AG08396 (cell line): Measurements from ENCODE around the gene DCTN1.

ENCODE experiments used
- DNase-seq: peaks from one replicate; pipeline ENCODE4 v3.0.0; 2012; ENCODE audit warnings: low spot score, mixed read lengths

DCTN1 gene

DNA sequence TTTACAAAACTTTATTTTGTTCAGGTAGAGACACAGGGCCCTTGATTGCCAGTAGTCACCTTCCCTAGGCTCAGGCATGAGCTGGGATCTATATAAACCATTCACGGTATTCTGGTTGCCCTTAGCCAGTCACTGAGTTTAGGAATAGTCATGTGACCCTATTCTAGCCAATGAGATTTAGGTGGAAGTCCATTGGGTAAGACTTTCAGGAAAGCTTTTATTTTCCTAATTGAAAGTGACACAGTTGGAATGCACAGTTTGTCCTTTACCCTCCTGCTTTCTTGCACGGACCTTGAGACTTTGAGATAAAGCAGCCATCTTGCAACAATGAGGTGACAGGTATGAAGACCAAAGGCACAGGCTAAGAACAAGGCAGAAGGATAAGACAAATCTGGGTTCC, 58.4 kb downstream of the DCTN1 start:
- DNase-seq, result no peak

DNA sequence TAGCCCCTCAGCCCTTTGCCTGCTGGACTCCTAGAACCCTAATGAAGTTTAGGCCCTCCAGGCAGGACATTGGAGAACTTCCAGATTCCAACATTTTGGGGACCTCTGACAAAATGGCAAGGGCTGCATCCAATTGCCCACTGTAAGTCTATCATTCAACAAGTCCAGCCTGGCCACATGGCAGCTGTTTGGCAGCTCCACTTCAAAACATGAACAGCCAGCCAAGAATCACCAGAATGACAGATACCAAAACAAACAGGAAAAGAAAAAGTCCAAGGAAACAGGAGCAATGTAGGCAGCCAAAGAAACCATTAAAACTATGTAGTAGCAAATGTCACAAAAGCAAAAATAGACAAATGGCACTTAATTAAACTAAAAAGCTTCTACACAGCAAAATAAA, 62.4 kb downstream of the DCTN1 start:
- DNase-seq, result no peak

DNA sequence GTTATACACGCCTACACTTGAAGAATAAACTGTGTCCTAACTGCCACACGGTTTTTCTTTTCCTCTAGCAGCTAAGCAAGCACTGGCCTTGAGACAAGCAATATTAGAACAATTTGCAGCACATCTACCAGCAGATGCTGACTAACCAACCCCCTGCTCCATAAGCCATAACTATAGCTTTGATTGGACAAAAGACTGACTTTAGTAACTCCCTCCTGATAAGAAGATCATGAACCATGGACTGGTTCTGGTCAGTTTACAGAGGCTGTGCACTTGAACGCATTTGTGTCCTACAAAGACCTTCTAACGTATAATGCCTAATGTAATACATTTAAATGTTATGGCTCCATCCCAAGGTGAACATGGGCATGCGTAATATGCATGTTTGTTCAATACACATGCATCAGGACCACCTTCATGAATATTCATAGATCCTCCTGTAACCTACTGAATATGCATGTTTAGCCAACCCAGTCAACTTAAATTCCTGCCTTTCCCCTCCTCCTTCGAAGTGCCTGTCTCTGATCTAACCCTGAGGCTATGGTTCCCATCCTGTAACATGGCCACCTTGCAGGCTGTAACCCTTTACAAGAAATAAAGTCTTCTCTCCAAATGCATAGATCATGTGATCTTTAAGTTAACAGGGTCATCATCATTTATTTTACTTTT, 63.4 kb downstream of the DCTN1 start:
- no peak for DNase-seq

DNA sequence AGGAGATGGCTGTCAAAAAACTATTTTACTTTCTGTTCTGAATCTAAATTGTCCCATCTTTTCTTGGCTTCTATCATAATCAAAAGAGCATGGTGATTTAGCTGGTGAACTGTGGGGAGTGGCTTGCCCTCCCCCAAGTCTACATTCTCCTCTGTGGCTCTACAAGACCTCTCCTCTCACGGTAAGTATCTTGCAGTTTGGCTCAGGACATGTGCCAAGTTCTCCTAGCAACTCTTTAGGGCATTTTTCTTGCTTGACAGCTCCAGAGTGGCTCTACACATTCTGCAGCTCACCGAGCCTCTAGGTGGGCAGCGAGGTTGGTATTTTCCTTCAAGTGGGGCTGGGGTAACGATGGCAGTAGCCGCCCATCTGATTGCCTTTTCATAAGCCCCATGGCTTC, 66.0 kb downstream of the DCTN1 start:
- no peak for DNase-seq

DNA sequence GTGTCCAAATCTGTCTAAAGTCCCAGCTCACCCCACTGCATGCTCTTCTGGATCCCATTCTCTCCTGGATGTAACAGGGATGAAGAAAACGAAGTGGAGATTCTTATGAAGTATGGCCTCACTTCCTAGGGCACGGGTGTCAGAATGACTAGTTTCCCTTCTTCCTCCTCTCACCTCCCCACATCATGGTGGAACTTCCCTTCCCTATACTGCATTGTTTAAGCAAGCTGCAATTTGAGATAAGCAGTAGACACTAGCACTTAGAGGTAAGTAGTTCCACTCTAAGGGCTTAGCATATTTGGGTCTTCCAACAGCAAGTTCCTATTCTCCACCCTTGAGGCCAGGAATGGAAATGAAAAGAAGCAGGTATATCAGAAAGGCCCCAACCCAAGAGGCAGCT, 66.6 kb downstream of the DCTN1 start:
- no peak for DNase-seq

DNA sequence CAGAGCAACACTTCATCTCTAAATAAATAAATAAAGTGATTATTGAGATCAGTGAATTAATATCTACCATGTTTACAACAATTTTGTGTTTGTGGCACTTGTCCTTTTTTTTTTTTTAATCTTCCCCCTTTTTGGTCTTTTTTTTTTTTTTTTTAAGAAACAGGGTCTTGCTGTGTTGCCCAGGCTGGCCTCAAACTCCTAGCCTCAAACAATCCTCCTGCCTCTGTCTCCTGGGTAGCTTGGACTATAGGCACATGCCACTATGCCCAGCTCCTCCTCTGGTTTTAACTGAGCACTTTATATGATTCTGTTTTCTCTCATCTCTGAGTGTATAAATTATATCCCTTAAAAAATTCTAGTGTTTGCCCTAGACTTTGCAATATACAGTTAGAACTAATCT, 67.2 kb downstream of the DCTN1 start:
- no peak for DNase-seq
